Muscle layer of duodenum (tissue), 2 donors: Measurements from ENCODE around the gene REM2.
A peak's percentile ranks its signal among the peaks of the same experiment; 100 is the strongest.

Source experiments
- H3K27ac ChIP-seq: one replicate; pipeline ENCODE4 v1.7.0; 2013; ENCODE audit warnings: mild to moderate bottlenecking, low read length
- H3K27me3 ChIP-seq: one replicate; pipeline ENCODE4 v1.7.0; 2013; ENCODE audit warnings: low read depth, mild to moderate bottlenecking, control low read depth, low read length
- H3K36me3 ChIP-seq, 2 donors: one replicate each; pipeline ENCODE4 v1.7.0; 2013; ENCODE audit warnings: low read length in 2 of 2, control low read depth in 1 of 2, mild to moderate bottlenecking in 1 of 2; ENCODE audit not compliant: insufficient read depth in 2 of 2, control insufficient read depth in 1 of 2
- H3K4me1 ChIP-seq, 2 donors: one replicate each; pipeline ENCODE4 v1.7.0; 2013; ENCODE audit warnings: low read length in 2 of 2, mild to moderate bottlenecking in 2 of 2, control low read depth in 1 of 2, moderate library complexity in 1 of 2; ENCODE audit not compliant: insufficient read depth in 2 of 2, control insufficient read depth in 1 of 2
- H3K4me3 ChIP-seq, 2 donors: one replicate each; pipeline ENCODE4 v1.7.0; 2013; ENCODE audit warnings: low read length in 2 of 2, low read depth in 1 of 2, mild to moderate bottlenecking in 1 of 2
- H3K9me3 ChIP-seq, 2 donors: one replicate each; pipeline ENCODE4 v1.7.0; 2013; ENCODE audit warnings: low read length in 2 of 2, control low read depth in 1 of 2, mild to moderate bottlenecking in 1 of 2; ENCODE audit not compliant: control insufficient read depth in 1 of 2
- donor health status: healthy.

The REM2 gene

DNA sequence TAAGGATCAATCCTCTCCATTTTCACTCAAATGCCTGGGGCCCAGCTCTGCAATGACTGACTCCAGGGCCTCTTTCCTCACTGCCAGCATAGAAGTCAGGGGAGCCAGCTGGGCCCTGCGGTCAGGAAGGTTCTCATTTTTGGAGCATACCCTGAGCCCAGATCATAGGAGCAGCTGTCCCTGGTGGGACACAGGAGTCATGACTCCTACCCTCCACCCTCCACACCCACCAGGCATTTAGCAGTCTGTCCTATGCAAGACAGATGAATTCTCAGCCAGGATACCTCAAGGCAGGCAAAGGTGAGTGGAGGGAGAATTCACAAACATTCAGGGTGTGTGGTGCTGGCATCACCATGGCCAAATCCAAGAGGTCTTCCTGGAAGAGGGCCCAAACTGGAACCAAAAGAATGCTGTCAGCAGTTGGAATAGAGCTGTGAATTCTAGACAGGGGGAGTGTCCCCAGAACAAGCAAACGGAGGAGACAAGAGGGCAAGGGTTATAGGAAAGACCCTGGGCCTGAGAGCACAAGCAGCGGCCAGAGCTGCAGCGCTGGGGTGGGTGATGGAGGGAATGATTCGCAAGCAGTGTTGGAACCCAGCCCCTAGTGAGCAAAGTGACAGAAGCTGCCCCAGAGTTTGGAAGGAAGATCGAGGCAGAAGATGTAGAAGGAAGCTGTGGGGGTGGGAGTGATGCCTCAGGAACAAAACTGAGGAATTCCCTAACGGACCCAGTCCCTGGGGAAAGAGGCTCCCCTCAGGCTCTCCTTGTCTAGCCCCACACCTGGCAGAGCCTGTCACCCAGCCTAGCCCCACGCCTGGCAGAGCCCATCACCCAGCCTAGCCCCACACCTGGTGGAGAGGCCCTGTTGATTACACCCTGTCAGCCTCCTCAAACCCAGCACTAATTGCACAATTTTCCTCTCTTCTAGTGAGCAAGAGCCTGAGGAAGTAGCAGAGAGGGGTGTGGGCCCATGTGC is 4.5 kb upstream of the REM2 start:
- peaks cover 0 to 26% of the 10 kb centered on the region in 2 donors for H3K4me1 ChIP-seq
- H3K27me3 ChIP-seq: no peaks in the 10 kb centered on the region
- no peak overlapping the region for H3K4me3 ChIP-seq
- no peaks in the 10 kb centered on the region for H3K9me3 ChIP-seq
- H3K36me3 ChIP-seq: peaks cover 54 to 61% of the 10 kb centered on the region in 2 donors
- no peak overlapping the region for H3K27ac ChIP-seq

DNA sequence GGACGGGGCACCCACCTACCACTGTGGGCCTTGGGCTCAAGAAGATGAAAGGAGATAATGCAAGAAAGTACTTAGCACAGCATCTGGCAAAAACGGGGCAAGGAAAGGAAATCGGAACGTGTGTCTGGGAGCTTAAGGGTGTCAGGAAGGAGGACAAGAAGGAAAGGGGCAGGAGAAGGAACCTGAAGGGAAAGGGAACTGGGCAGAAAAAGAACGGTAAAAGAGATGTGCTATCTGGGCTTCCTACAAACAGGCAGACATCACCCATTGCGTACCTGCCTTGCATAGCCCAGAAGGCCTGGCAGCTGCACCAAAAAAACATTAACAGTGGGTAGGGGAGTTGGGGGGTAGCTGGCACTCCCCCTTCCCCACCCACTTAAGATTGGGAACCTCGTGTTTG is 958 bp upstream of the REM2 start:
- Histone ChIP-seq H3K4me1 (peaks cover 0 to 10% of the 10 kb centered on the region in 2 donors), H3K27me3 (no peaks in the 10 kb centered on the region), H3K36me3 (peaks cover 24 to 29% of the 10 kb centered on the region in 2 donors), H3K4me3 (no peak overlapping the region), H3K27ac (no peak overlapping the region), H3K9me3 (no peaks in the 10 kb centered on the region)

DNA sequence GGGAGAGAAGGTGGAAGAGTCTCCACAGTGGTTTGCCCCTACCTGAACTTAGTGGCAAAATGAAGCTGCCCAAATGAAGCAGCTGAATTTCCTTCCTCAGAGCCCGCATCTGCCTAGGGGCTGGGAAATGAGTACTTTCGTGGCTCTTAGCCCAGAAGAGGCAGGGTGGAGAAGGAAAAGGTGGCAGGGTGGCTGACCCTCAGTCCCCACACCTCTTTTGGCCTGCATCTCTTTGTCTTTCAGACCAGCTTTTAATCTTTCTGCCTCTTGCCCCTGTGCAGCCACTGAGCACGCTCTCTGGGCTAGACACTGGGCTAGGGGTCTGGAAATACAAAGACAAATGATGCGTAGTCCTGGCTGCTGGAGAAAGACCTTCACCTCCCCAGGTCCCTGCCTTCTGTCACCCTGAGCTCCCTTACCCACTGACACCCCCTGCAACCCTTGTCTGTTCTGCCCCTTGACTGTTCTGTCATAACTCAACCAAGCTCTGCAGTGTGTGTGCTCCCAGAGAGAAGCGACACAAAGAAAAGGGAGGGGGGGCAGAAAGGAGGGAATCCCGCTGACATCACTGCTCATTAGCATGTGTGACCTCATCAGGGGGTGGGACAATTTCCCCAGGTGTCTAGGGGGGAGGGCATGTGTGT is 371 bp upstream of the REM2 start:
- Histone ChIP-seq H3K36me3 (peaks cover 19 to 23% of the 10 kb centered on the region in 2 donors), H3K4me1 (peaks cover 0 to 16% of the 10 kb centered on the region in 2 donors), H3K9me3 (no peaks in the 10 kb centered on the region), H3K4me3 (no peak overlapping the region), H3K27me3 (no peaks in the 10 kb centered on the region), H3K27ac (no peak overlapping the region)

DNA sequence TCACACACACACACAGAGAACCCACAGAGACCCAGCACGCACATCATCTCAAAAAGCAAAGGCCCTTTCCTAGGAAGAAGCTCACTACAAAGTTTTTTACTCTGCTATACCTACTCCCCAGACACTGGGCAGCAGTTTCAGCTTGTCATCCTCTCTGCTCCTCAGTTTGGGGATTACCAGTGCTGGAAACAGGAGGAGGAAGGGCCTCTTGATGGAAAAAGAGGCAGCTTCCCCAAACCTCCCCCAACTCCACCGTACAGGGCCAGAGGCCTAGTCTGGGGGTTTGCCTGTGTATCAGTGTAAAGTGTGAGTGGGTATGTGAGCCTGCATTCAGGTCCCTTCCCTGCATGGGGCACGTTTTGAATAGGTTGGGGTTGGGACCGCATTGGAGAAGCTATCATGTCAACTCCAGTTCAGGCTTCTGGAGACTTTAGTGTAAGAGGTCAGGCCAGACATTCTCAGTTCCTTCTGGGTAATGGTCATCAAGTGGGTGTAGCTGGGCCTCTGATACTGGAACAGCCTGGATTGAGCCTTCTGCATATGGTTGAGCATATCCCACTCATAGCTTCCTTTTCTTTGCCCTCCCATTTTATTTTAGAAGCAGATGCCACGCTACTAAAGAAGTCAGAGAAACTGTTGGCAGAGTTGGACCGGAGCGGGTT is 1.2 kb downstream of the REM2 start:
- Histone ChIP-seq H3K4me1 (peaks cover 0 to 19% of the 10 kb centered on the region in 2 donors), H3K27ac (no peak overlapping the region), H3K4me3 (no peak overlapping the region), H3K9me3 (no peaks in the 10 kb centered on the region), H3K36me3 (peaks cover 5 to 7% of the 10 kb centered on the region in 2 donors), H3K27me3 (no peaks in the 10 kb centered on the region)

DNA sequence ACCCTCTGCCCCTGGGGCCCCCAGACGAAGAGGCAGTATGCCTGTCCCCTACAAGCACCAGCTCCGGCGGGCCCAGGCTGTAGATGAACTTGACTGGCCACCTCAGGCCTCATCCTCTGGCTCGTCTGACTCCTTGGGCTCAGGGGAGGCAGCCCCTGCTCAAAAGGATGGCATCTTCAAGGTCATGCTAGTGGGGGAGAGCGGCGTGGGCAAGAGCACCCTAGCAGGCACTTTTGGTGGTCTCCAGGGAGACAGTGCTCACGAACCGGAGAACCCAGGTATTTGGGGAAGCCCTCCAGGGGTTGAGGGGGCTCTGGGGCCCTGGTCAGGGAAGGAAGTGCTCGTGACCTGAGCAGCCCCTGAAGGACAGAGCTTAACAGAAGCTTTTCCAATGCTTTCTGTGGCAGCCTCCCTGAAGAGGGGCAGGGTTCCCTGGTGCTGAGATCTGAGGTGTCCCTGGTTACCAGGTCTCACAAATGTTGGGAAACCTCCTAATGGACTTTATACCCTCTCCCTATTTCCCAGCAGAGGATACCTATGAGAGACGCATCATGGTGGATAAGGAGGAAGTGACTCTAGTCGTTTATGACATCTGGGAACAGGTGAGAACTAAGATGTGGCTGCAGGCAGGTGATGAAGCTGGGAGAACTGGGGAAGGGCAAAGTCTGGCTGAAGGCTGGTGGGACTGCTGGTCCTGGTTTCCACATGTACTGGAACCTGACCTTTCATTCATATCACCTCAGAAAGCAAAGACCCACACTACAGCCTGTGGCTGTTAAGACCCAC is 1.9 kb downstream of the REM2 start:
- H3K4me1 ChIP-seq: peaks cover 0 to 19% of the 10 kb centered on the region in 2 donors
- H3K27me3 ChIP-seq: no peaks in the 10 kb centered on the region
- no peak overlapping the region for H3K4me3 ChIP-seq
- H3K36me3 ChIP-seq: peaks cover 0 to under 1% of the 10 kb centered on the region in 2 donors
- no peak overlapping the region for H3K27ac ChIP-seq
- no peaks in the 10 kb centered on the region for H3K9me3 ChIP-seq

DNA sequence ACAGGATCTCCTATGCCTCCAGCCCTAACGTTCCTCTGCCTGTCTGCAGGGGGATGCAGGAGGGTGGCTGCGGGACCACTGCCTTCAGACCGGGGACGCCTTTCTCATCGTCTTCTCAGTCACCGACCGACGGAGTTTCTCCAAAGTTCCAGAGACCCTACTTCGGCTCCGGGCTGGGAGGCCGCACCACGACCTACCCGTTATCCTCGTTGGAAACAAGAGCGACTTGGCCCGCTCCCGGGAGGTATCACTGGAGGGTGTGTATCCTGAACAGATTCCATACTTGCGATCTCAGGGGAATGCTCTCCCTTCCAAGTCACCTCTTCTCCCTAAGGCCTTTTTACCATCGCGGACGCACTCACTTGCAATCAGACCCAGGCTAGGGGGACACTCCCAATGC is 3.0 kb downstream of the REM2 start:
- Histone ChIP-seq H3K36me3 (no peaks in the 10 kb centered on the region), H3K4me3 (no peak overlapping the region), H3K9me3 (no peaks in the 10 kb centered on the region), H3K27me3 (no peaks in the 10 kb centered on the region), H3K27ac (no peak overlapping the region), H3K4me1 (peaks cover 0 to 19% of the 10 kb centered on the region in 2 donors)

DNA sequence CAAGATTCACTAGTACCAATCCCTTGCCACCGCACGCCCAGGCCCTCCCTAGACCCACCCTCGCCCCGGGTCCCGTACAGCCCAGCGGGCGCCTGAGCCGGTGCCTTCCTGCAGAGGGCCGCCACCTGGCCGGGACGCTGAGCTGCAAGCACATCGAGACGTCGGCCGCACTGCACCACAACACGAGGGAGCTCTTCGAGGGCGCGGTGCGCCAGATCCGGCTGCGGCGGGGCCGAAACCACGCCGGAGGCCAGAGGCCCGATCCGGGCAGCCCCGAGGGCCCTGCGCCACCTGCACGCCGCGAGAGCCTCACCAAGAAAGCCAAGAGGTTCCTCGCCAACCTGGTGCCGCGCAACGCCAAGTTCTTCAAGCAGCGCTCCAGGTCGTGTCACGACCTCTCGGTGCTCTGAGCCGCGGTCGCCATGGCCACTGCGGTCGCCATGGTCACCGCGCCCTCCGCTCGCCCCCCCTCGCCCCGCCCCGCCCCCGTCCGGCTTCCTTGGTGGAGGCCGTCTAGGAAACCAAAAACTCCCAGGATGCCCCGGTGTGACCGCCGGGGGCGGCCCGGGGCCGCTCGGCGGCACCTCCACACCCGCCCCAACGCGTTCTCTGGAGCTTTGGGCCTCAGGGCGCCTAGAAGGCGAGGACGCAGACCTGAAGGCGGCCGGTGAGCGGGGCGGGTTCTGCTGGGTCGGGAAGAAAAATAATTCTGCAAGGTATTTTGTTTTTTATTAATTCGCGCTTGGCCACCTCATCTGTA is 3.7 kb downstream of the REM2 start:
- H3K4me1 ChIP-seq: peaks cover 0 to 19% of the 10 kb centered on the region in 2 donors
- H3K27me3 ChIP-seq: no peaks in the 10 kb centered on the region
- peak overlapping the region; percentile 27 for H3K27ac ChIP-seq
- no peaks in the 10 kb centered on the region for H3K36me3 ChIP-seq
- peak overlapping the region; percentile 64 to 70 for H3K4me3 ChIP-seq
- H3K9me3 ChIP-seq: no peaks in the 10 kb centered on the region

DNA sequence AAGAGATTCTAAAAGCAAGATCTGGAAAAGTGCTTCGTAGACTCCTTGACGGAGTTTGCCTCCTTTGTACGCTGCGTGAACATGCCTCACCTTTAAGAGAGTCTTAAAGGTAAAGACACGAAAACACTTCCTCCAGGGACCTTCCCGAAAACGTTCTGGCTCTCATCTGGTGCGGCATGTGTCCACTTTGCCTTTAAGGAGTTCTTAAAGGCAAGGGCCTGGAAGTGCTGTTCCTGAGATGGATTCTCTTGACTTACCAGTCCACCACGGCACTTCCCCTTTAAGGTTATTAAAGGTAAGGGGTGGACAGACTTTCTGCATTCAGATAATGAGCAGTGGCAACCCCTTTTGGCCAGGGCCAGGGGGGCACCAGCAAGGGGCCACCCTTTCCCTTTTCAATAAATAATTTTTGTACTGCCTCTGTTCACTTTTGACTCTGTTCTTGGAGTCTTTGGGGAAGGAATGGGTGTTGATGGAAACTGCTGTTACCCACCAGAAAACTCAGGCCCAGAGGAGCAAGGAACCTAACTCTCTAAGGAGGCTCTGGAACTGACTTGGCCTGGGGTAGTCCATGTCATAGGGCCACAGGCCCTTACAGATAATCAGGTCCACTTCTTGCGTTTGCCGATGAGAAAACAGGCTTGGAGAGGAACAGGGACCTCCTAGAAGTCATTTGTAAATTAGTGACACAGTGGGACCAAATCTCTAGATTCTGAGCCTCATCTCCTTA is 4.4 kb downstream of the REM2 start:
- H3K27me3 ChIP-seq: no peaks in the 10 kb centered on the region
- no peaks in the 10 kb centered on the region for H3K9me3 ChIP-seq
- H3K4me1 ChIP-seq: peaks cover 0 to 17% of the 10 kb centered on the region in 2 donors
- H3K36me3 ChIP-seq: no peaks in the 10 kb centered on the region
- peak overlapping the region; percentile 64 to 70 for H3K4me3 ChIP-seq
- H3K27ac ChIP-seq: peak overlapping the region; percentile 27

DNA sequence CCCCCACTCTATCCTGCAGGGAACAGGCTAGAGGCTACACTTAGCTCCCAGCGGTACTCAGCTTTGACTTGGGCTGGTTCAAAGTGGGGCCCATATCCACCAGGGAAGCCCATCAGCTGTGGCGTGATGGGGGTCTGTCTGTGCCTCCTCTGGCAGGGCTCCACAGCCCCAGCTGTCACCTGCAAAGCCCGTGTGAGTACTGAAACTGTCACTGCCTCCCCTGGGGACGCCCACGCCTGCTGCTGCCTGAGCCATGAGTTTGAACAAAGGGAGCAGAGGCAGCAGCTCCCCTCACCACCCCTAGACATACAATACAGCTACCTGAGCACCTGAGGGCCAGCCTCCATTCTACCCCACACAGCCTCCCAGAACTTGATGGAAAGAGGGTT is 5.0 kb downstream of the REM2 start:
- H3K4me3 ChIP-seq: peak overlapping the region; percentile 64 to 70
- H3K27ac ChIP-seq: peak overlapping the region; percentile 27

DNA sequence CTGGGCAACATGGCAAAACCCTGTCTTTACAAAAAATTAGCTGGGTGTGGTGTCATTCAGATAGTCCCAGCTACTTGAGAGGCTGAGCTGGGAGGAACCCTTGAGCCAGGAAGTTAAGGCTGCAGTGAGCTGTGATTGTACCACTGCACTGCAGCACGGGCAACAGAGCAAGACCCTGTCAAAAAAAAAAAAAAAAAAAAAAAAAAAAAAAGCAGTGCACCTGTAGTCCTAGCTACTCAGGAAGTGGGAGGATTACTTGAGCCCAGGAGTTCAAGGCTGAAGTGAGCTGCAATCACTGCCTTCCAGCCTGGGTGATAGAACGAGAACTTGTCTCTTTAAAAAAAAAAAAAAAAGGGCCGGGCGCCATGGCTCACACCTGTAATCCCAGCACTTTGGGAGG is 5.6 kb downstream of the REM2 start:
- H3K9me3 ChIP-seq: no peaks in the 10 kb centered on the region
- peaks cover 0 to 2% of the 10 kb centered on the region in 2 donors for H3K36me3 ChIP-seq
- H3K4me1 ChIP-seq: peaks cover 0 to 12% of the 10 kb centered on the region in 2 donors
- H3K4me3 ChIP-seq: no peak overlapping the region
- no peak overlapping the region for H3K27ac ChIP-seq
- no peaks in the 10 kb centered on the region for H3K27me3 ChIP-seq

More for the DNA sequence above, 5.0 kb downstream of the REM2 start:
- H3K27me3 ChIP-seq: no peaks in the 10 kb centered on the region
- H3K4me1 ChIP-seq: peaks cover 0 to 12% of the 10 kb centered on the region in 2 donors
- H3K36me3 ChIP-seq: no peaks in the 10 kb centered on the region
- no peaks in the 10 kb centered on the region for H3K9me3 ChIP-seq
